ENCODE data around the gene MYOZ1. TPM values are rescaled to one million over a fixed set of nuclear protein-coding genes. Genes with fewer than 3 reads are reported as not detected.

Gene MYOZ1
- total and polyA plus RNA-seq, 4 donors, result 0.70 to 2.4 (median 1.5) TPM

- H3K4me1 ChIP-seq (ENCODE audit: control insufficient read depth in 5 of 5, insufficient read depth in 5 of 5, low read length in 5 of 5), result peaks cover 0 to 6% (median 0%) of the 10 kb centered on the region in 5 donors
- H3K4me3 ChIP-seq, result no peak overlapping the region
- ATAC-seq (ENCODE audit: insufficient read depth, low FRiP score), result no peak
- H3K9ac ChIP-seq (ENCODE audit: insufficient read depth in 1 of 2, low read length in 2 of 2), result no peak overlapping the region
- no peak overlapping the region for H3K27ac ChIP-seq (ENCODE audit: low read depth in 1 of 2, low read length in 1 of 2)
- no peaks in the 10 kb centered on the region for H3K9me3 ChIP-seq (ENCODE audit: control insufficient read depth in 4 of 4, insufficient read depth in 3 of 4, low read length in 3 of 4)
- H3K27me3 ChIP-seq (ENCODE audit: control insufficient read depth in 3 of 3, insufficient read depth in 3 of 3, low read length in 2 of 3), result no peaks in the 10 kb centered on the region
- TF ChIP-seq CTCF (IDR thresholded peaks at IDR 0.05; ENCODE audit: control extremely low read depth, extremely low read depth), result no peak
- no peak for DNase-seq
- 94 to 96% methylated on average over 5 of the region's 5 CpGs for WGBS, 2 donors
- no peaks in the 10 kb centered on the region for H3K36me3 ChIP-seq (ENCODE audit: control insufficient read depth in 4 of 4, insufficient read depth in 4 of 4, low read length in 4 of 4)
These were observed 12.1 kb downstream of the MYOZ1 start for GRCh38 chr10:73629165-73629564.

DNA sequence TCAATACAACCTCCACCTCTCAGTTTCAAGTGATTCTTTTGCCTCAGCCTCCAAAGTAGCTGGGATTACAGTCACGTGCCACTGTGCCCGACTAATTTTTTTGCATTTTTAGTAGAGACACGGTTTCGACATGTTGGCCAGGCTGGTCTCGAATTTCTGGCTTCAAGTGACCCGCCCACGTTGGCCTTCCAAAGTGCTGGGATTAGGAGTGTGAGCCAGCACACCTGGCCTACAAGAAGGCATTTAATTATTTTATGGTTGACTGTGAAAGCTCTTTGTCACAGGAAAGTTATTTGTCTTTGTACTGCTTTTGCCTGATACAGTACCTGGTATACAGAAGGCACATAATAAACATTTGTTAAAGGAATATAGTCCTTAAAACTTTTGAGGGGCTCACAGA lies 12.9 kb downstream of the MYOZ1 start:
- ATAC-seq (ENCODE audit: insufficient read depth, low FRiP score) (no peak), DNase-seq (no peak)
- 75 to 91% methylated on average over 7 of the region's 7 CpGs for WGBS, 2 donors

GRCh38 chr10:73627300-73627699 lies 14.0 kb downstream of the MYOZ1 start:
- Histone ChIP-seq H3K27ac (ENCODE audit: low read depth in 1 of 2, low read length in 1 of 2) (no peak overlapping the region), H3K4me1 (ENCODE audit: control insufficient read depth in 5 of 5, insufficient read depth in 5 of 5, low read length in 5 of 5) (peaks cover 0 to 6% (median 0%) of the 10 kb centered on the region in 5 donors), H3K27me3 (ENCODE audit: control insufficient read depth in 3 of 3, insufficient read depth in 3 of 3, low read length in 2 of 3) (no peaks in the 10 kb centered on the region), H3K9me3 (ENCODE audit: control insufficient read depth in 4 of 4, insufficient read depth in 3 of 4, low read length in 3 of 4) (no peaks in the 10 kb centered on the region), H3K9ac (ENCODE audit: insufficient read depth in 1 of 2, low read length in 2 of 2) (no peak overlapping the region), H3K4me3 (no peak overlapping the region), H3K36me3 (ENCODE audit: control insufficient read depth in 4 of 4, insufficient read depth in 4 of 4, low read length in 4 of 4) (no peaks in the 10 kb centered on the region)
- ATAC-seq (ENCODE audit: insufficient read depth, low FRiP score) (no peak), DNase-seq (no peak)
- WGBS, 2 donors, result 94 to 95% methylated on average over 6 of the region's 6 CpGs
- TF ChIP-seq CTCF (IDR thresholded peaks at IDR 0.05; ENCODE audit: control extremely low read depth, extremely low read depth), result no peak

More for the DNA sequence above, 12.9 kb downstream of the MYOZ1 start:
- no peak for TF ChIP-seq CTCF (IDR thresholded peaks at IDR 0.05; ENCODE audit: control extremely low read depth, extremely low read depth)
- peak overlapping the region in 1 of 2 donors; percentile 15 for H3K27ac ChIP-seq (ENCODE audit: low read depth in 1 of 2, low read length in 1 of 2)
- H3K4me1 ChIP-seq (ENCODE audit: control insufficient read depth in 5 of 5, insufficient read depth in 5 of 5, low read length in 5 of 5), result peaks cover 0 to 6% (median 0%) of the 10 kb centered on the region in 5 donors
- no peaks in the 10 kb centered on the region for H3K36me3 ChIP-seq (ENCODE audit: control insufficient read depth in 4 of 4, insufficient read depth in 4 of 4, low read length in 4 of 4)
- no peaks in the 10 kb centered on the region for H3K9me3 ChIP-seq (ENCODE audit: control insufficient read depth in 4 of 4, insufficient read depth in 3 of 4, low read length in 3 of 4)
- no peak overlapping the region for H3K4me3 ChIP-seq
- H3K27me3 ChIP-seq (ENCODE audit: control insufficient read depth in 3 of 3, insufficient read depth in 3 of 3, low read length in 2 of 3), result no peaks in the 10 kb centered on the region
- no peak overlapping the region for H3K9ac ChIP-seq (ENCODE audit: insufficient read depth in 1 of 2, low read length in 2 of 2)

All from lung (tissue), 12 donors.